ENCODE measurements around the gene PCBP3.
"Not testable (repeated sequence)": the region's sequence is repeated elsewhere in the genome, so short reads cannot be mapped to it uniquely, and the experiment has no call there.

DNA sequence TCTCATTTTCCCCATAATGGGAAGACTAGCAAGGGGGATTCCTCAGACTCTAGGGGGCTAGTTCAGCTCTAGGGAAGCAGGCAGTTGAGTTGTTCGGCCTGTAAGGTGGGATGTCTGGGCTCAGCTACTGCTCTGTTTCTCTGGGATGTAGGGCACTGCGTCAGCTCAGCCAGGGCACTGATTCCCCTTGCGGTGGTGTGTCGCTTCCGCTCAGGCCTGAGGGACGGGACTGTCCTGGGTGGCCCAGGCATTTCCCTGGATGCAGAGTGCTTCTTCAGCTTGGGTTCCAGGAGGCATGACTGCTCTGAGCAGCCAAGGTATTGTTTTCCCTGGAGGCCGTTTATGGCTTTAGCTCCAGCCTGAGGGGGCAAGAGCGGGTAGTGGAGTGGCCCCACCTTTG, 38.8 kb upstream of the PCBP3 start:
- TF ChIP-seq, protein P1, sequence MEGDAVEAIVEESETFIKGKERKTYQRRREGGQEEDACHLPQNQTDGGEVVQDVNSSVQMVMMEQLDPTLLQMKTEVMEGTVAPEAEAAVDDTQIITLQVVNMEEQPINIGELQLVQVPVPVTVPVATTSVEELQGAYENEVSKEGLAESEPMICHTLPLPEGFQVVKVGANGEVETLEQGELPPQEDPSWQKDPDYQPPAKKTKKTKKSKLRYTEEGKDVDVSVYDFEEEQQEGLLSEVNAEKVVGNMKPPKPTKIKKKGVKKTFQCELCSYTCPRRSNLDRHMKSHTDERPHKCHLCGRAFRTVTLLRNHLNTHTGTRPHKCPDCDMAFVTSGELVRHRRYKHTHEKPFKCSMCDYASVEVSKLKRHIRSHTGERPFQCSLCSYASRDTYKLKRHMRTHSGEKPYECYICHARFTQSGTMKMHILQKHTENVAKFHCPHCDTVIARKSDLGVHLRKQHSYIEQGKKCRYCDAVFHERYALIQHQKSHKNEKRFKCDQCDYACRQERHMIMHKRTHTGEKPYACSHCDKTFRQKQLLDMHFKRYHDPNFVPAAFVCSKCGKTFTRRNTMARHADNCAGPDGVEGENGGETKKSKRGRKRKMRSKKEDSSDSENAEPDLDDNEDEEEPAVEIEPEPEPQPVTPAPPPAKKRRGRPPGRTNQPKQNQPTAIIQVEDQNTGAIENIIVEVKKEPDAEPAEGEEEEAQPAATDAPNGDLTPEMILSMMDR (IDR thresholded peaks at IDR 0.05), result not testable (repeated sequence)
- TF ChIP-seq POLR2A (IDR thresholded peaks at IDR 0.05), result not testable (repeated sequence)

All from lower leg skin (tissue), 3 donors.